Mammary epithelial cell (primary cell): Measurements from ENCODE around the gene BAIAP2L1.

Experiments
- EZH2 ChIP-seq: IDR thresholded peaks from 2 replicates; pipeline ENCODE4 v1.6.1; 2012; ENCODE audit warnings: low read length, inconsistent platforms, borderline replicate concordance
- TF ChIP-seq, protein P1 (sequence below), 2 donors: IDR thresholded peaks in 1 of 2; conservative IDR thresholded peaks in 1 of 2; 2 replicates each; pipeline ENCODE4 v1.5.1; 2011 to 2012; ENCODE audit warnings: inconsistent platforms in 2 of 2, low read length in 2 of 2, mild to moderate bottlenecking in 2 of 2, control low read depth in 1 of 2, low read depth in 1 of 2; ENCODE audit not compliant: insufficient read depth in 1 of 2; ENCODE audit errors: extremely low read depth in 1 of 2

GRCh38 chr7:98321301-98321700 lies 79.6 kb downstream of the BAIAP2L1 start:
- TF ChIP-seq, protein P1, sequence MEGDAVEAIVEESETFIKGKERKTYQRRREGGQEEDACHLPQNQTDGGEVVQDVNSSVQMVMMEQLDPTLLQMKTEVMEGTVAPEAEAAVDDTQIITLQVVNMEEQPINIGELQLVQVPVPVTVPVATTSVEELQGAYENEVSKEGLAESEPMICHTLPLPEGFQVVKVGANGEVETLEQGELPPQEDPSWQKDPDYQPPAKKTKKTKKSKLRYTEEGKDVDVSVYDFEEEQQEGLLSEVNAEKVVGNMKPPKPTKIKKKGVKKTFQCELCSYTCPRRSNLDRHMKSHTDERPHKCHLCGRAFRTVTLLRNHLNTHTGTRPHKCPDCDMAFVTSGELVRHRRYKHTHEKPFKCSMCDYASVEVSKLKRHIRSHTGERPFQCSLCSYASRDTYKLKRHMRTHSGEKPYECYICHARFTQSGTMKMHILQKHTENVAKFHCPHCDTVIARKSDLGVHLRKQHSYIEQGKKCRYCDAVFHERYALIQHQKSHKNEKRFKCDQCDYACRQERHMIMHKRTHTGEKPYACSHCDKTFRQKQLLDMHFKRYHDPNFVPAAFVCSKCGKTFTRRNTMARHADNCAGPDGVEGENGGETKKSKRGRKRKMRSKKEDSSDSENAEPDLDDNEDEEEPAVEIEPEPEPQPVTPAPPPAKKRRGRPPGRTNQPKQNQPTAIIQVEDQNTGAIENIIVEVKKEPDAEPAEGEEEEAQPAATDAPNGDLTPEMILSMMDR (conservative IDR thresholded peaks at IDR 0.05 in 1 of 2, IDR thresholded peaks at IDR 0.05 in 1 of 2; ENCODE audit: extremely low read depth in 1 of 2, insufficient read depth in 1 of 2, low read depth in 1 of 2, low read length in 2 of 2) = no peak
- TF ChIP-seq EZH2 = no peak
